Liver (tissue), 3 donors: ENCODE measurements around the gene EXOG.

ENCODE experiments used
- EGR1 ChIP-seq, 2 donors: IDR thresholded peaks; 2 replicates each; pipeline ENCODE4 v1.6.1; 2016 to 2018; ENCODE audit warnings: antibody characterized with exemption in 2 of 2, low read depth in 2 of 2
- FOXA1 ChIP-seq: IDR thresholded peaks from 2 replicates; pipeline ENCODE4 v1.6.1; 2016; ENCODE audit warnings: antibody characterized with exemption
- HNF4A ChIP-seq, 2 donors: conservative IDR thresholded peaks; 2 replicates each; pipeline ENCODE4 v1.6.1; 2016; ENCODE audit warnings: antibody characterized with exemption in 2 of 2, mild to moderate bottlenecking in 2 of 2
- HNF4G ChIP-seq: IDR thresholded peaks from 2 replicates; pipeline ENCODE4 v1.6.1; 2016; ENCODE audit warnings: antibody characterized with exemption
- JUND ChIP-seq, 2 donors: IDR thresholded peaks; 2 replicates each; pipeline ENCODE4 v1.6.1; 2016; ENCODE audit warnings: antibody characterized with exemption in 2 of 2
- RAD21 ChIP-seq, 2 donors: IDR thresholded peaks; 2 replicates each; pipeline ENCODE4 v1.6.1; 2016; ENCODE audit warnings: antibody characterized with exemption in 2 of 2, mild to moderate bottlenecking in 2 of 2
- RXRA ChIP-seq, 2 donors: IDR thresholded peaks; 2 replicates each; pipeline ENCODE4 v1.6.1; 2017 to 2018; ENCODE audit warnings: antibody characterized with exemption in 2 of 2, mild to moderate bottlenecking in 1 of 2
- TAF1 ChIP-seq: conservative IDR thresholded peaks from 2 replicates; pipeline ENCODE4 v1.6.1; 2016; ENCODE audit warnings: antibody characterized with exemption, mild to moderate bottlenecking
- TF ChIP-seq, protein P1 (sequence below): fragments of 150-350 bp; IDR thresholded peaks from 2 replicates; pipeline ENCODE4 v1.5.1; 2017; ENCODE audit warnings: improper control_type of control experiment, low read depth, low read length; ENCODE audit not compliant: missing input control
- TF ChIP-seq, protein P2 (sequence below): IDR thresholded peaks from 2 replicates; pipeline ENCODE4 v1.6.1; 2016; ENCODE audit warnings: antibody characterized with exemption
- TF ChIP-seq, protein P3 (sequence below): IDR thresholded peaks from 2 replicates; pipeline ENCODE4 v1.6.1; 2016; ENCODE audit warnings: antibody characterized with exemption
- TF ChIP-seq, protein P4 (sequence below): IDR thresholded peaks from 2 replicates; pipeline ENCODE4 v1.6.1; 2016; ENCODE audit warnings: antibody characterized with exemption, mild to moderate bottlenecking
- donor health status: healthy.
- donor health status: healthy.

DNA sequence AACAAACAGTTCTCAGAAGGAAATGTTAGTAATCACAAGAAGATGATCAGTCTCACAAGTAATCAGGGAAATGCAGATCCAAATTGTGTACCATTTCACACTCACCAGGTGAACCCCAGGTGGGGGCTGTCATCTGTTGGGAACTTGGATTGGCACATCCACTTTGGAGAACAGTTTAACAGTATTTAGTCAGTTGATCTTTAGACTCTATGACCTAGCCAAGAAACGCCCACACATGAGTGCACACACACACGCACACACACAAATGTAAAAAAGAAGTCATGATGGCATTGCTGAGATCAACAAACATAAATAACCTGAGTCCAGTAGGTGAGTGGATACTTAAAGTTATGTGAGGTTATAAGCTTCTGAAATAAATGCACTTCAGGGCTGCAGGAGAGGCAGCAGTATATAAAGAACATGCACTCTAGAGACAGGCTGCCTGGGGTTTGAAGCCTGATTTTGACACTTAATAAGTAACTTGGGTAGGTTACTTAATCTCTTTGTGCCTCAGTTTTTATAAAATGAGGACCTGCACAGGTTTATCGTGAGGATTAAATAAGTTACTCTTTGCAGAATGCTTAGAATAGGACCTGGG is 24.8 kb upstream of the EXOG start:
- TF ChIP-seq RXRA (IDR thresholded peaks at IDR 0.05): peak; percentile 60 to 80
- peak; percentile 85 for TF ChIP-seq HNF4G
- TF ChIP-seq, protein P1, sequence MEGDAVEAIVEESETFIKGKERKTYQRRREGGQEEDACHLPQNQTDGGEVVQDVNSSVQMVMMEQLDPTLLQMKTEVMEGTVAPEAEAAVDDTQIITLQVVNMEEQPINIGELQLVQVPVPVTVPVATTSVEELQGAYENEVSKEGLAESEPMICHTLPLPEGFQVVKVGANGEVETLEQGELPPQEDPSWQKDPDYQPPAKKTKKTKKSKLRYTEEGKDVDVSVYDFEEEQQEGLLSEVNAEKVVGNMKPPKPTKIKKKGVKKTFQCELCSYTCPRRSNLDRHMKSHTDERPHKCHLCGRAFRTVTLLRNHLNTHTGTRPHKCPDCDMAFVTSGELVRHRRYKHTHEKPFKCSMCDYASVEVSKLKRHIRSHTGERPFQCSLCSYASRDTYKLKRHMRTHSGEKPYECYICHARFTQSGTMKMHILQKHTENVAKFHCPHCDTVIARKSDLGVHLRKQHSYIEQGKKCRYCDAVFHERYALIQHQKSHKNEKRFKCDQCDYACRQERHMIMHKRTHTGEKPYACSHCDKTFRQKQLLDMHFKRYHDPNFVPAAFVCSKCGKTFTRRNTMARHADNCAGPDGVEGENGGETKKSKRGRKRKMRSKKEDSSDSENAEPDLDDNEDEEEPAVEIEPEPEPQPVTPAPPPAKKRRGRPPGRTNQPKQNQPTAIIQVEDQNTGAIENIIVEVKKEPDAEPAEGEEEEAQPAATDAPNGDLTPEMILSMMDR: no peak
- TF ChIP-seq, protein P2, sequence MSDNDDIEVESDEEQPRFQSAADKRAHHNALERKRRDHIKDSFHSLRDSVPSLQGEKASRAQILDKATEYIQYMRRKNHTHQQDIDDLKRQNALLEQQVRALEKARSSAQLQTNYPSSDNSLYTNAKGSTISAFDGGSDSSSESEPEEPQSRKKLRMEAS: no peak
- TF ChIP-seq, protein P3, sequence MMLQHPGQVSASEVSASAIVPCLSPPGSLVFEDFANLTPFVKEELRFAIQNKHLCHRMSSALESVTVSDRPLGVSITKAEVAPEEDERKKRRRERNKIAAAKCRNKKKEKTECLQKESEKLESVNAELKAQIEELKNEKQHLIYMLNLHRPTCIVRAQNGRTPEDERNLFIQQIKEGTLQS: peak; percentile 53
- peak; percentile 97 to 99 for TF ChIP-seq EGR1 (IDR thresholded peaks at IDR 0.05; ENCODE audit: low read depth in 2 of 2)
- TF ChIP-seq TAF1: no peak
- peak; percentile 3 to 42 for TF ChIP-seq RAD21 (IDR thresholded peaks at IDR 0.05)
- TF ChIP-seq JUND (IDR thresholded peaks at IDR 0.05): peak; percentile 70 to 78
- TF ChIP-seq, protein P4, sequence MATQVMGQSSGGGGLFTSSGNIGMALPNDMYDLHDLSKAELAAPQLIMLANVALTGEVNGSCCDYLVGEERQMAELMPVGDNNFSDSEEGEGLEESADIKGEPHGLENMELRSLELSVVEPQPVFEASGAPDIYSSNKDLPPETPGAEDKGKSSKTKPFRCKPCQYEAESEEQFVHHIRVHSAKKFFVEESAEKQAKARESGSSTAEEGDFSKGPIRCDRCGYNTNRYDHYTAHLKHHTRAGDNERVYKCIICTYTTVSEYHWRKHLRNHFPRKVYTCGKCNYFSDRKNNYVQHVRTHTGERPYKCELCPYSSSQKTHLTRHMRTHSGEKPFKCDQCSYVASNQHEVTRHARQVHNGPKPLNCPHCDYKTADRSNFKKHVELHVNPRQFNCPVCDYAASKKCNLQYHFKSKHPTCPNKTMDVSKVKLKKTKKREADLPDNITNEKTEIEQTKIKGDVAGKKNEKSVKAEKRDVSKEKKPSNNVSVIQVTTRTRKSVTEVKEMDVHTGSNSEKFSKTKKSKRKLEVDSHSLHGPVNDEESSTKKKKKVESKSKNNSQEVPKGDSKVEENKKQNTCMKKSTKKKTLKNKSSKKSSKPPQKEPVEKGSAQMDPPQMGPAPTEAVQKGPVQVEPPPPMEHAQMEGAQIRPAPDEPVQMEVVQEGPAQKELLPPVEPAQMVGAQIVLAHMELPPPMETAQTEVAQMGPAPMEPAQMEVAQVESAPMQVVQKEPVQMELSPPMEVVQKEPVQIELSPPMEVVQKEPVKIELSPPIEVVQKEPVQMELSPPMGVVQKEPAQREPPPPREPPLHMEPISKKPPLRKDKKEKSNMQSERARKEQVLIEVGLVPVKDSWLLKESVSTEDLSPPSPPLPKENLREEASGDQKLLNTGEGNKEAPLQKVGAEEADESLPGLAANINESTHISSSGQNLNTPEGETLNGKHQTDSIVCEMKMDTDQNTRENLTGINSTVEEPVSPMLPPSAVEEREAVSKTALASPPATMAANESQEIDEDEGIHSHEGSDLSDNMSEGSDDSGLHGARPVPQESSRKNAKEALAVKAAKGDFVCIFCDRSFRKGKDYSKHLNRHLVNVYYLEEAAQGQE: peak; percentile 78
- TF ChIP-seq HNF4A (conservative IDR thresholded peaks at IDR 0.05): peak; percentile 92 to 95
- no peak for TF ChIP-seq FOXA1
